ENCODE measurements around the gene ITIH2. TPM values are rescaled to one million over a fixed set of nuclear protein-coding genes. Genes with fewer than 3 reads are reported as not detected.

ITIH2 gene
- total RNA-seq, 1 experiment from 2014 or later = 0.57 TPM

GRCh38 chr10:7786430-7786829, 83.3 kb downstream of the ITIH2 start:
- Histone ChIP-seq H3K36me3 (ENCODE audit: control insufficient read depth in 1 of 2, insufficient read depth in 2 of 2, low read length in 2 of 2) (peaks cover 0 to 5% of the 10 kb centered on the region in 2 experiments; a peak in 1 of 4 replicates), H3K79me2 (ENCODE audit: insufficient read depth, low read length) (peaks cover 96% of the 10 kb centered on the region), H2AFZ (ENCODE audit: low read depth, low read length, poor library complexity, severe bottlenecking) (no peak overlapping the region), H3K9me3 (ENCODE audit: control insufficient read depth in 1 of 2, insufficient read depth in 1 of 2, low read depth in 1 of 2, low read length in 2 of 2) (no peaks in the 10 kb centered on the region), H3K27me3 (ENCODE audit: insufficient read depth, low read length) (no peaks in the 10 kb centered on the region), H3K4me1 (ENCODE audit: control insufficient read depth in 1 of 2, insufficient read depth in 2 of 2, low read length in 2 of 2) (peaks cover 10 to 20% of the 10 kb centered on the region in 2 experiments; a peak in 3 of 4 replicates), H3K4me2 (ENCODE audit: low read length) (peak overlapping the region; percentile 87), H4K20me1 (ENCODE audit: insufficient read depth) (peaks cover 9% of the 10 kb centered on the region), H3K9me2 (ENCODE audit: insufficient read depth) (no peaks in the 10 kb centered on the region), H3K9ac (ENCODE audit: low read length) (no peak overlapping the region), H3K27ac (ENCODE audit: low read depth, low read length) (no peak overlapping the region), H3K4me3 (replicated peaks in 1 of 2; ENCODE audit: low read depth in 1 of 2, low read length in 2 of 2) (peak overlapping the region; percentile 90 to 92)
- no TSS peak for BruUV-seq (replicated peaks)
- RAD21 ChIA-PET (ENCODE audit: low non-redundant PET in 1 of 2, low total read pairs in 2 of 2, uncharacterized antibody in 2 of 2, unreplicated experiment in 2 of 2) = no interaction called here
- no peak for ATAC-seq
- DNase-seq (ENCODE audit: low read depth, low spot score) = no peak
- POLR2A ChIA-PET = no interaction called here
- CTCF ChIA-PET = no interaction called here
- intact Hi-C loops (cut with micrococcal nuclease) = loop anchor here (5.0 kb wide), 1 partner anchor 1809 kb away; the partner anchor contains the start of gene IL15RA
- TF ChIP-seq CEBPB (IDR thresholded peaks at IDR 0.05; ENCODE audit: low read depth) (no peak), ELF1 (IDR thresholded peaks at IDR 0.05; ENCODE audit: borderline replicate concordance, low read depth) (no peak)

GRCh38 chr10:7787150-7787856, 84.2 kb downstream of the ITIH2 start:
- no peak overlapping the region for H2AFZ ChIP-seq (ENCODE audit: low read depth, low read length, poor library complexity, severe bottlenecking)
- H3K4me1 ChIP-seq (ENCODE audit: control insufficient read depth in 1 of 2, insufficient read depth in 2 of 2, low read length in 2 of 2) = peaks cover 12 to 26% of the 10 kb centered on the region in 2 experiments; a peak in 3 of 4 replicates
- peak overlapping the region; percentile 90 to 92 for H3K4me3 ChIP-seq (replicated peaks in 1 of 2; ENCODE audit: low read depth in 1 of 2, low read length in 2 of 2)
- H3K27ac ChIP-seq (ENCODE audit: low read depth, low read length) = peak overlapping the region; percentile 75; the same call in 1 of the 2 replicates
- CTCF ChIA-PET = no interaction called here
- DNase-seq (ENCODE audit: low read depth, low spot score) = no peak
- H3K9ac ChIP-seq (ENCODE audit: low read length) = peak overlapping the region; percentile 88
- peaks cover 9% of the 10 kb centered on the region for H4K20me1 ChIP-seq (ENCODE audit: insufficient read depth)
- H3K79me2 ChIP-seq (ENCODE audit: insufficient read depth, low read length) = peaks cover 99% of the 10 kb centered on the region
- POLR2A ChIA-PET = interaction anchor here (1.0 to 1.1 kb wide), 3 partner anchors 11 to 41 kb away, joined by 3 to 5 read pairs (median 3); partner anchors contain the start of gene TAF3
- BruUV-seq (replicated peaks) = TSS peak; percentile 72
- peak overlapping the region; percentile 87 for H3K4me2 ChIP-seq (ENCODE audit: low read length)
- RAD21 ChIA-PET (ENCODE audit: low non-redundant PET in 1 of 2, low total read pairs in 2 of 2, uncharacterized antibody in 2 of 2, unreplicated experiment in 2 of 2) = no interaction called here
- peak; percentile 30 for ATAC-seq
- H3K9me2 ChIP-seq (ENCODE audit: insufficient read depth) = no peaks in the 10 kb centered on the region
- intact Hi-C loops (cut with micrococcal nuclease) = loop anchor here (5.0 kb wide), 1 partner anchor 1810 kb away; the partner anchor contains the start of gene IL15RA
- peaks cover 0 to 5% of the 10 kb centered on the region in 2 experiments; a peak in 1 of 4 replicates for H3K36me3 ChIP-seq (ENCODE audit: control insufficient read depth in 1 of 2, insufficient read depth in 2 of 2, low read length in 2 of 2)
- no peaks in the 10 kb centered on the region for H3K27me3 ChIP-seq (ENCODE audit: insufficient read depth, low read length)
- H3K9me3 ChIP-seq (ENCODE audit: control insufficient read depth in 1 of 2, insufficient read depth in 1 of 2, low read depth in 1 of 2, low read length in 2 of 2) = no peaks in the 10 kb centered on the region
- no peak for TF ChIP-seq ATF3 (IDR thresholded peaks at IDR 0.05)
- TF ChIP-seq ZNF274 (IDR thresholded peaks at IDR 0.05; ENCODE audit: low read depth, low read length) = no peak
- no peak for TF ChIP-seq FOSL1 (IDR thresholded peaks at IDR 0.05; ENCODE audit: low read depth)
- TF ChIP-seq SRF (IDR thresholded peaks at IDR 0.05; ENCODE audit: low read depth) = no peak
- no peak for TF ChIP-seq CEBPB (IDR thresholded peaks at IDR 0.05; ENCODE audit: low read depth)
- TF ChIP-seq, protein P1, sequence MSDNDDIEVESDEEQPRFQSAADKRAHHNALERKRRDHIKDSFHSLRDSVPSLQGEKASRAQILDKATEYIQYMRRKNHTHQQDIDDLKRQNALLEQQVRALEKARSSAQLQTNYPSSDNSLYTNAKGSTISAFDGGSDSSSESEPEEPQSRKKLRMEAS (IDR thresholded peaks at IDR 0.05) = no peak
- TF ChIP-seq EZH2phosphoT487 (IDR thresholded peaks at IDR 0.05; ENCODE audit: borderline replicate concordance) = no peak
- TF ChIP-seq YY1 (IDR thresholded peaks at IDR 0.05; ENCODE audit: extremely low read depth, insufficient replicate concordance, low read depth, low read length) = no peak
- no peak for TF ChIP-seq CBX3 (IDR thresholded peaks at IDR 0.05; ENCODE audit: low read depth)
- TF ChIP-seq JUND (IDR thresholded peaks at IDR 0.05) = no peak
- TF ChIP-seq ZFX (IDR thresholded peaks at IDR 0.05) = no peak
- no peak for TF ChIP-seq POLR2A (IDR thresholded peaks at IDR 0.05; ENCODE audit: borderline replicate concordance, extremely low read depth, insufficient read depth, insufficient read length)
- no peak for TF ChIP-seq EGR1 (IDR thresholded peaks at IDR 0.05; ENCODE audit: low read depth)
- TF ChIP-seq EZH2 (IDR thresholded peaks at IDR 0.05) = no peak

Measured in HCT116 (cell line).